HL-60 (cell line): ENCODE results near the gene LMF1.

Experiments used
- DNase-seq, 2 experiments: peaks; one replicate each; pipeline ENCODE4 v3.0.0-alpha.2; 2010 to 2020; ENCODE audit warnings: low read depth in 1 of 2, low spot score in 1 of 2
- H3K27ac ChIP-seq: fragments of 250-450 bp; sonication (Bioruptor Pico); replicated peaks from 2 replicates; pipeline ENCODE4 v1.5.1; 2020; ENCODE audit warnings: mild to moderate bottlenecking, moderate library complexity
- H3K27me3 ChIP-seq: fragments of 250-450 bp; sonication (Bioruptor Pico); 2 replicates; pipeline ENCODE4 v1.5.1; 2021; ENCODE audit warnings: mild to moderate bottlenecking, moderate library complexity; ENCODE audit not compliant: insufficient read depth, poor library complexity, severe bottlenecking
- H3K4me3 ChIP-seq: replicated peaks from 2 replicates; pipeline ENCODE4 v1.5.1; 2011; ENCODE audit warnings: mild to moderate bottlenecking, control low read depth, low read length; ENCODE audit not compliant: insufficient read depth
- CTCF ChIP-seq: IDR thresholded peaks from one replicate; pipeline ENCODE4 v1.5.1; 2011; ENCODE audit warnings: low read length, control low read depth, inconsistent platforms; ENCODE audit not compliant: insufficient read depth
- GABPA ChIP-seq: IDR thresholded peaks from 2 replicates; pipeline ENCODE4 v1.6.1; 2012; ENCODE audit warnings: low read depth
- POLR2AphosphoS5 ChIP-seq: IDR thresholded peaks from 2 replicates; pipeline ENCODE4 v1.6.1; 2012; ENCODE audit warnings: low read depth
- SPI1 ChIP-seq: IDR thresholded peaks from 2 replicates; pipeline ENCODE4 v1.6.1; 2012; ENCODE audit warnings: low read depth, mild to moderate bottlenecking, borderline replicate concordance
- TF ChIP-seq, protein P1 (sequence below): IDR thresholded peaks from 2 replicates; pipeline ENCODE4 v1.6.1; 2012; ENCODE audit warnings: low read depth; ENCODE audit not compliant: insufficient replicate concordance

The LMF1 gene

DNA sequence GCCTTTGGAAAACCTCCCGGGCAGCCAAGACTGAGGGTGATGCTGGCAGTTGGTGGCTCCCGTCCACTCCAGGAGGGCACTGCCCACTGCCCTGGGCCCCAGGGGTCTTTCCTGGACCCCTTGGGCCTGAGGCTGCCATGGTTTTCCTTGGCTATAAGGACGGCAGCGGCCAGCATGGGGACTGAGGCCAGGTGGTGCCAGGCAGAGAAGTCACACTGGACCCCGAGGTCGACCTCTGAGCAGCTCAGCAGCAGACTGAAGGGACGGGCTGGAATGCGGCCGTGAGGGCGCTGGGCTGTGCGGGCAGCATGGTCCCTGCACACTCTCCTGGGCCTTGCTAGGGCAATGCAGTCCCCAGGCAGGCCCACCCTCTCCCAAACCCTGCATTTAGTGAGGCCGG, 114.7 kb downstream of the LMF1 start:
- no peak overlapping the region for H3K4me3 ChIP-seq
- DNase-seq: no peak
- TF ChIP-seq SPI1 (no peak), CTCF (no peak), GABPA (no peak), POLR2AphosphoS5 (no peak)
- TF ChIP-seq, protein P1, sequence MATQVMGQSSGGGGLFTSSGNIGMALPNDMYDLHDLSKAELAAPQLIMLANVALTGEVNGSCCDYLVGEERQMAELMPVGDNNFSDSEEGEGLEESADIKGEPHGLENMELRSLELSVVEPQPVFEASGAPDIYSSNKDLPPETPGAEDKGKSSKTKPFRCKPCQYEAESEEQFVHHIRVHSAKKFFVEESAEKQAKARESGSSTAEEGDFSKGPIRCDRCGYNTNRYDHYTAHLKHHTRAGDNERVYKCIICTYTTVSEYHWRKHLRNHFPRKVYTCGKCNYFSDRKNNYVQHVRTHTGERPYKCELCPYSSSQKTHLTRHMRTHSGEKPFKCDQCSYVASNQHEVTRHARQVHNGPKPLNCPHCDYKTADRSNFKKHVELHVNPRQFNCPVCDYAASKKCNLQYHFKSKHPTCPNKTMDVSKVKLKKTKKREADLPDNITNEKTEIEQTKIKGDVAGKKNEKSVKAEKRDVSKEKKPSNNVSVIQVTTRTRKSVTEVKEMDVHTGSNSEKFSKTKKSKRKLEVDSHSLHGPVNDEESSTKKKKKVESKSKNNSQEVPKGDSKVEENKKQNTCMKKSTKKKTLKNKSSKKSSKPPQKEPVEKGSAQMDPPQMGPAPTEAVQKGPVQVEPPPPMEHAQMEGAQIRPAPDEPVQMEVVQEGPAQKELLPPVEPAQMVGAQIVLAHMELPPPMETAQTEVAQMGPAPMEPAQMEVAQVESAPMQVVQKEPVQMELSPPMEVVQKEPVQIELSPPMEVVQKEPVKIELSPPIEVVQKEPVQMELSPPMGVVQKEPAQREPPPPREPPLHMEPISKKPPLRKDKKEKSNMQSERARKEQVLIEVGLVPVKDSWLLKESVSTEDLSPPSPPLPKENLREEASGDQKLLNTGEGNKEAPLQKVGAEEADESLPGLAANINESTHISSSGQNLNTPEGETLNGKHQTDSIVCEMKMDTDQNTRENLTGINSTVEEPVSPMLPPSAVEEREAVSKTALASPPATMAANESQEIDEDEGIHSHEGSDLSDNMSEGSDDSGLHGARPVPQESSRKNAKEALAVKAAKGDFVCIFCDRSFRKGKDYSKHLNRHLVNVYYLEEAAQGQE: no peak
- no peak overlapping the region for H3K27ac ChIP-seq
- H3K27me3 ChIP-seq: no peaks in the 10 kb centered on the region

DNA sequence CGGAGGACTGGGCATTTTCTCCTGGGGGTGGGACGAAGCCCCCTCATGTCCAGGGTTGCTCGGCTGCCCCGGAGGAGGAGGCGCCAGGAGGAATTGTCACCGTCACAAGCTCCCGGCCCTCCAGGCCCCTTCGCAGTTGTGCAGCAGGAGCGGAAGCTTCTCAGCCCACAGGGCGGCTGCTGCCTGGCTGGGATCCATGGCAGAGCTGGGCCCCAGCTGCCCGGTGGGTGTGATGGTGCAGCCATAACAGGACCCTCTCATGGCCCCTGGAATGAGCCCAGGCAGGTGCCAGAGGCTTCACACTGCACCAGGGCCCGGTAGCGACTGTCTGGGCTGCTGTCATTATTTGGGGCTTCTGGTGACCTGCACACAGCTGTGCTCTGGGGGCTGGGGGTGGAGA, 115.3 kb downstream of the LMF1 start:
- TF ChIP-seq GABPA (no peak), POLR2AphosphoS5 (no peak), SPI1 (no peak), CTCF (no peak)
- TF ChIP-seq, protein P1: no peak
- Histone ChIP-seq H3K4me3 (no peak overlapping the region), H3K27ac (no peak overlapping the region), H3K27me3 (no peaks in the 10 kb centered on the region)
- no peak for DNase-seq

DNA sequence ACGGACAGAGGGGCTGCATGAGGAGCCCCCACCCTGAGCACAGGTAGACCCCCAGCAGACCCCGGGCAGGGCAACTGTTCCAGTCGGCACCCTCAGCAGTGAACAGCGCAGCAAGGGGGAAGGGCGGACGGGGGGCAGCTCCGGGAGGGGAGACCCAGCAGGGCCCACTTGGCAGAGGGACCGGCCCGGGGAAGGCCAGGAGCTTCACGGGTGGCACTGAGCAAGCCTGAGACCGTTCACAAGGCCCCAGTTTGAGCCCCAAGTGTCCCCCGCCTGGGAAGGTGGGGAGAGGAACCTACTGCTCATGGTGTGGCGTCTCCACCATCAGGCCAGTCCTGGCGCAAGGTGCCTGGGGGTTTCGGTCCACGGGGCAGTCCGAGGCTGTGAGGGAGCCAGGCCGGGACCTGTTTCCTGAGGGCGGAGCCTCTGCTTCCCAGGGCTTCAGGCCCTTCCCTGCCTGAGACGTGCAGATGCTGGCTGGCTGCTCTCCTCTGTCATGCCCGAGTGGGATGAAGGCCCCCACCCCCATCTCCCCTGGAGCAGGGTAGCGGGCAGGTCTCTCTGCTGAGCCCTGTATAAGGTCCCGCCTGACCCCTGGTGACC, 115.9 kb downstream of the LMF1 start:
- H3K4me3 ChIP-seq: no peak overlapping the region

More for the DNA sequence above, 115.9 kb downstream of the LMF1 start:
- TF ChIP-seq CTCF (no peak), POLR2AphosphoS5 (no peak), GABPA (no peak), SPI1 (no peak)
- TF ChIP-seq, protein P1: no peak
- no peak overlapping the region for H3K27ac ChIP-seq
- no peak for DNase-seq
- no peaks in the 10 kb centered on the region for H3K27me3 ChIP-seq
